ENCODE results near the gene PLCB1. TPM values are rescaled to one million over a fixed set of nuclear protein-coding genes. Genes with fewer than 3 reads are reported as not detected.

PLCB1 gene
- total RNA-seq, 4 donors from 2014 or later, result 72.9 to 115 (median 76.3) TPM

GRCh38 chr20:8388141-8388540 is 256.1 kb downstream of the PLCB1 start:
- Histone ChIP-seq H3K27ac (replicated peaks in 1 of 4) (peak overlapping the region in 1 of 4 donors; percentile 33), H3K9me3 (peaks cover 0 to 3% (median 0%) of the 10 kb centered on the region in 4 donors), H3K4me3 (no peak overlapping the region), H3K27me3 (no peaks in the 10 kb centered on the region), H3K36me3 (no peaks in the 10 kb centered on the region), H3K4me1 (peaks cover 9 to 43% (median 38%) of the 10 kb centered on the region in 4 donors)
- 53% methylated on average over 2 of the region's 2 CpGs for WGBS
- intact Hi-C loops (cut with DNase I), result loop anchor here (2.0 to 10.0 kb wide), 3 partner anchors 83 to 343 kb away; no protein-coding TSS in a partner anchor
- no peak for TF ChIP-seq POLR2A (IDR thresholded peaks at IDR 0.05; ENCODE audit: low read depth)
- no peak for TF ChIP-seq POLR2AphosphoS5 (IDR thresholded peaks at IDR 0.05)
- no peak for TF ChIP-seq CTCF (IDR thresholded peaks at IDR 0.05)
- no peak for TF ChIP-seq EP300 (IDR thresholded peaks at IDR 0.05)
- no peak for DNase-seq (ENCODE audit: extremely low spot score)

GRCh38 chr20:8388707-8389106 is 256.6 kb downstream of the PLCB1 start:
- Histone ChIP-seq H3K4me1 (peaks cover 9 to 43% (median 38%) of the 10 kb centered on the region in 4 donors), H3K36me3 (no peaks in the 10 kb centered on the region), H3K4me3 (no peak overlapping the region), H3K9me3 (no peaks in the 10 kb centered on the region), H3K27me3 (no peaks in the 10 kb centered on the region), H3K27ac (replicated peaks in 1 of 4) (peak overlapping the region in 1 of 4 donors; percentile 33)
- intact Hi-C loops (cut with DNase I), result loop anchor here (2.0 to 10.0 kb wide), 3 partner anchors 84 to 344 kb away; no protein-coding TSS in a partner anchor
- TF ChIP-seq CTCF (IDR thresholded peaks at IDR 0.05) (no peak), POLR2A (IDR thresholded peaks at IDR 0.05; ENCODE audit: low read depth) (no peak), EP300 (IDR thresholded peaks at IDR 0.05) (no peak), POLR2AphosphoS5 (IDR thresholded peaks at IDR 0.05) (no peak)
- no peak for DNase-seq (ENCODE audit: extremely low spot score)
- 85% methylated on average over 1 of the region's 1 CpG for WGBS

GRCh38 chr20:8389381-8390036 is 257.4 kb downstream of the PLCB1 start:
- no peak overlapping the region for H3K4me3 ChIP-seq
- intact Hi-C loops (cut with DNase I), result loop anchor here (2.0 to 10.0 kb wide), 3 partner anchors 85 to 345 kb away; no protein-coding TSS in a partner anchor
- DNase-seq (ENCODE audit: extremely low spot score), result no peak
- peak overlapping the region in 1 of 4 donors; percentile 39 for H3K27ac ChIP-seq (replicated peaks in 1 of 4)
- TF ChIP-seq EP300 (IDR thresholded peaks at IDR 0.05), result no peak
- no peak for TF ChIP-seq POLR2A (IDR thresholded peaks at IDR 0.05; ENCODE audit: low read depth)
- peak; percentile 52 to 54 (median 53) for TF ChIP-seq CTCF (IDR thresholded peaks at IDR 0.05)
- H3K27me3 ChIP-seq, result no peaks in the 10 kb centered on the region
- H3K9me3 ChIP-seq, result no peaks in the 10 kb centered on the region
- 37% methylated on average over 7 of the region's 7 CpGs for WGBS
- H3K36me3 ChIP-seq, result no peaks in the 10 kb centered on the region
- peaks cover 9 to 43% (median 38%) of the 10 kb centered on the region in 4 donors for H3K4me1 ChIP-seq

GRCh38 chr20:8390037-8390433 is 258.0 kb downstream of the PLCB1 start:
- peaks cover 9 to 39% (median 36%) of the 10 kb centered on the region in 4 donors for H3K4me1 ChIP-seq
- no peaks in the 10 kb centered on the region for H3K9me3 ChIP-seq
- H3K27me3 ChIP-seq, result no peaks in the 10 kb centered on the region
- 68% methylated on average over 5 of the region's 5 CpGs for WGBS
- H3K27ac ChIP-seq (replicated peaks in 1 of 4), result peak overlapping the region in 1 of 4 donors; percentile 39
- no peak for DNase-seq (ENCODE audit: extremely low spot score)
- intact Hi-C loops (cut with DNase I), result no loop called here
- H3K4me3 ChIP-seq, result no peak overlapping the region
- no peaks in the 10 kb centered on the region for H3K36me3 ChIP-seq
- no peak for TF ChIP-seq POLR2AphosphoS5 (IDR thresholded peaks at IDR 0.05)
- no peak for TF ChIP-seq POLR2A (IDR thresholded peaks at IDR 0.05; ENCODE audit: low read depth)
- TF ChIP-seq EP300 (IDR thresholded peaks at IDR 0.05), result no peak
- TF ChIP-seq CTCF (IDR thresholded peaks at IDR 0.05), result no peak

All from esophagus muscularis mucosa (tissue), 4 donors.